ENCODE results near the gene SORCS1. TPM values are rescaled to one million over a fixed set of nuclear protein-coding genes. Genes with fewer than 3 reads are reported as not detected.

Gene SORCS1
- not detected in 2 replicates for total RNA-seq

DNA sequence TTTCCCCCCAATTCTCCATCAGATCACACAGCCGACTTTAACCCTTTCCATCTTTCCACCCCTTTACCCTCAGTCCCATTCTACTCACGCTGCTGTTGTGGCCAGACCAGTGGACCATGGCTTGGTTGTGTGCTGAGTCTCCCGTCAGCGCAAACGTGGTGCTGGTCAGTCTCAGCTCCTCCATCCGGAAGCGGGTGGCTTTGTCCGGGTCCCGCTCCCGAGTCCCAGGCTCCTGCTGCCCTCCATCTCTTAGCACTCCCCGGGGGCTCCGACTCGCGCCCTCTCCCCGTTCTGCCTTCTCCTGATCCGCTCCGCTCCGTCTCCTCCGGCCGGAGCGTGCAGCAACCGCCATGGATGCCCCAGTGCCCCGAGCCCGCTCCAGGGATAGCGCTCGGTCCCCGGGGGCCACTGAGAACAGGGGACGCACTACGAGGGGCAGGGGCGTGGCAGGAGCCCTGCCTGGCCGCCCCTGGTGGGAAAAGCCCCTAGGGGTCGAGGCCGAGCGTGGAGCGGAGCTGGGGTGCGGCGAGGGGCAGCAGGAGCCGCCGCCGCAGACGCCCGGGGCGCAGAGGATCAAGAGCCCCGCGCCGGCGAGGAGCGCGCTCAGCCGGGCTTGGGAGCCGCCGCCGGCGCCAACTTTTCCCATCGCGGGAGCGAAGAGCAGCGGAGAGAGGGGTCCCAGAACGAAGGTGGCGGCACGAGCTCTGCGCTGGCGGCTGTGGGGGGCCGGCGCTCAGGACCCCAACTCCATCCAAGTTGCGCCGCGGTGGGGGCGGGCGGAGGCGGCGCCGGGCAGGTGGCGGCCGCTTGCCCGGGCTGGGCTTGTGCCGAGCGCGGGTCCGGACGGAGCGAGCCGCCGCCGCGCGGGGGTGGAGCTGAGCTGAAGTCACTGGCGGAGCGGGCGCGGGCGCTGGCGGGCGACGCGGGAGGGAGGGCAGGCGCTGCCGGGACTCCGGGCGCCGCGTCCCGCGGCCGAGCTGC, at the start of gene SORCS1:
TSS of gene SORCS1 (minus strand) at position 826 of the 981 bp plus-strand sequence.
- intact Hi-C loops (cut with micrococcal nuclease), result no loop called here

DNA sequence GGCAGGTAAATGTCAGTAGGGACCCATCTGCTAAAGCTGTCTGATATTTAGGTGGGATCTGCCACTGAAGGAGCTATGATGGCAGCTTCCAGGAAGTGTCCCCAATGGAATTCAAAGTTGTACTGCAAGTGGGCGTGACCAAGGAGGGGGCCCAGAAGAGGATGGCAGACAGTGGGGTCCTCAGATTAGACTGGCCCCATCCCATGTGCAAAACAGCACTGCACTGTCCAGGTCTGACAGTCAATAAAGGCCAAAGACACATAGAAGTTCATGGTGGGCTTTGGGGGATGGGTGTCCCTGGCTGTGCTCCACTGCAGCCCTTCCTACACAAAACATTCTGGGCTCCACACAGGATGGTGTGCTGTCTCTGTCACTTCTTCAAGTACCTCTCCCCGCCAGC, 49.8 kb upstream of the SORCS1 start:
- intact Hi-C loops (cut with micrococcal nuclease), result no loop called here

DNA sequence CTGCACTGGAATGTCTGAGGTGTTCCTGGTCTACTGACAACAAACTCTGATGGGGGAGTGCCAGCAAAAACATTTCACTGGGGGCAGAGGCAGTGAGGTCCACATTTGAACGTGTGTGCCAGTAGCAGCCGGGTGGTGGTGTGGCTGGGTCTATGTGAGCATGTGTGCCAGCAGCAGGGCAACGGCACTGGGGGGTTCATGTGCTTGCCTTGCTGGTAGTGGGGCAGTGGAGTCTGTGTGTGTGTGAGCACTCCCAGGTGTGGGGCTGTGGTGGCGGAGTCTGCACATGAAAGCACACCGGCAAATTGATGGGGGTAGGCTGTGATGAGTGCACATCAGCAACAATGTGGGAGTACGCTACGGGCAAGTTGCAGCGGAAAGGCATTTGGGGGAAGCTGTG, 49.4 kb upstream of the SORCS1 start:
- intact Hi-C loops (cut with micrococcal nuclease), result no loop called here

DNA sequence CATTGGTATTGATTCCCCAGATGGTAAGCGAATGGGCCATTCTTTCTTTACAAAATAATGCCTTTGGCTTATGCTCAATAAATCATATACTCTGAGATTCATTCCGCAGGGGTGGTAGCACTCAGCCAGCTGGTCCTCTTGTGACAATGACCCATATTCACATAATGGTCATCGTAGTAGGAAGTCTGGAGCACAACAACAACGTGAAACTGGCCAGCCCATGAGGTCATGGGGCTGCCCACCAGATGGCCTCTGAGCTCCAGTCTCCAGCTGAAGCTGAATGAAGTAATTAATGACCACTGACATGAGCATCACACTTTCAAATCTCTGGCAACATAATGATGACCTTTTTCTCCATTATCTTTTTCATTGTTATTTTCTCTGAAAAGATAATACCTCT, 42.3 kb upstream of the SORCS1 start:
- intact Hi-C loops (cut with micrococcal nuclease), result no loop called here

GRCh38 chr10:107169516-107169915, 5.0 kb upstream of the SORCS1 start:
- intact Hi-C loops (cut with micrococcal nuclease), result no loop called here

DNA sequence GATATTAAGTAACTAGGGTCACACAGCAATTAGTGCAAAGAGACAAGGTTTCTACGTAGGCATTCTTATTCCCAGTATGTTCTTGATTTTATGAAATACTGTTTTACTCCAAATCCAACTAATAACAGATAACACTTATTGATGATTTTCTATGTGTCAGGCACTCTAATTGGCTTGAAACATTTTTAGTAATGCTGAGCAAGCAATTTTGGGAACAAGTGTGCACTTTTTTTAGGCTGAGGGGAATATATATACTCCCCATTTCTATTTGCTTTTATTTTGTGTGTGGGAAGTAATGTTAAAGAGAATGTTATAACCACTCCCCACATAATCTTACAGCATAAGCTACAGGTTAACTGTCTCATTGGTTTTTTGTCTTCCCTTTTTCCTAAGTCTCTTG, 4.2 kb upstream of the SORCS1 start:
- intact Hi-C loops (cut with micrococcal nuclease), result no loop called here

GRCh38 chr10:107166403-107166802, 1.9 kb upstream of the SORCS1 start:
- intact Hi-C loops (cut with micrococcal nuclease), result no loop called here

GRCh38 chr10:107164992-107165391, 486 bp upstream of the SORCS1 start:
- intact Hi-C loops (cut with micrococcal nuclease), result no loop called here

DNA sequence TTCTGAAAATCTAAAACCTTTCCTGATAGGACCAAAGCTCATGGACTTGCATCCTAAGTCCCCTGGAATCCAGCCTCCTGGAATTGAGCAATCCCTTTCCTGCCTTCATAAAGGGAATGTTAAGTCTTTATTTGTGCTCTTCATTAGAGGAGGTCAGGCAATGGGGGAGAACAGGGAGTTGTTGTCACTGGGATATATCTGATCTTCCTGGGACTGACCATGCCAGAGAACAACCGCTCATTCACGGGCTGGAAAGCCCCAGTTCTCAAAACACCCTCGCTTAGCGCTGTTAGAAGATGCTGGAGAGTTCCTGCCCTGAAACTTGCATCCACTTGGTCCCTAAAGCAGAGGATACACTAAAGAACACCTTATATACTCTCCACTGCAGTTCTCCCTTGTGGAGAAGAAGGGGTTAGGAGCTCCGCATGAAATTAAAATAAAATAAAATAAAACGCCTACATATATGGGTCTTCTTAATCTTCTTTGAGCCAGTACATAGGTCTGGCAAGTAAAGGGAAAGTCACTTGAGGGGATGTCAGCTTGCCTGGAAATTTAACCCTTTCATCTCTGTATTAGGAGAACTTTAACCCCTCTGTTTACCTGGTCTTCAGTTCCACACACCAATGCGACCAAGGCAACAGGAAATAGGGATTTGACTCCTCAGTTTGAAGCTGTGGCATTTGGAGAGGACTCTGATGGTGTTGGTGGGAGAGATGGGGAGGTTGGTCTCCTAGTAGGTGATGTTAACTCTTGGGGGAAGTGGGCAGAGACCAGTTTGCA, 1.2 kb downstream of the SORCS1 start:
- intact Hi-C loops (cut with micrococcal nuclease), result no loop called here

GRCh38 chr10:107160866-107161265, 3.6 kb downstream of the SORCS1 start:
- intact Hi-C loops (cut with micrococcal nuclease), result no loop called here

DNA sequence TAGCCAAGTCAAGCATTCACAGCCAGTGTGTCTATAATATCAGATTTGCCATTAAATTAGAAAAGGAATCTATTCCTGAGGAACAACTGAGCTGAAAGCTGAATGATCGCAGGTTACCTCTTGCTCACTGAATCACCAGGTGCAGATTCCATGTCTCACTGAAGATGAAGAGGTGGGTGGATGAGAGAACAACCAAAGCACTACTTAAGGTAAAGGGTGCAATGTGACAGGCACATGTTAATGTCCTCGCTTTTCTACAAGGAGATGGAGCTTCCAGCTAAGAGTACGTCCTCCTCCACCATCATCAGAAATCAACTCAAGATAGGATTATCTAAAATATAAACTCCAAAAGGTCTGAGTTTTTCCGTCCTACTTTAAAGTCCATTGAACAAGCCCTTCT, 4.6 kb downstream of the SORCS1 start:
- intact Hi-C loops (cut with micrococcal nuclease), result no loop called here

DNA sequence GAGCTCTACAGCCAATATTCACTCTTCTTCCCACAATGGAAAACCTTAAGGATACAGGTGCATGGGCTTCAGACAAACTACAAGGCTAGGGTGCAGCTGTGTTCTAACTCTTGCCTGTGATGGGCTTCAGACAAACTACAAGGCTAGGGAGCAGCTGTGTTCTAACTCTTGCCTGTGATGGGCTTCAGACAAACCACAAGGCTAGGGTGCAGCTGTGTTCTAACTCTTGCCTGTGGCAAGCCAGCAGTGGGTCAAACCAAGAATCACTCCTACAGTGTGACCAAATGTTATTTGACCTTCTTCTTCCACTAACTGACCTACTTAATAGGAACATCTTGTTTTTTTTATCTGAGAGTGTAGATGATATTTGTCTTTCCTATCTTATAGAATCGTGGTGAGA, 7.4 kb downstream of the SORCS1 start:
- intact Hi-C loops (cut with micrococcal nuclease), result no loop called here

- intact Hi-C loops (cut with micrococcal nuclease), result no loop called here
Observed at GRCh38 chr10:107152087-107152486, 12.4 kb downstream of the SORCS1 start.

- intact Hi-C loops (cut with micrococcal nuclease), result no loop called here
Observed at GRCh38 chr10:107148906-107149305, 15.6 kb downstream of the SORCS1 start.

GRCh38 chr10:107144490-107144889, 20.0 kb downstream of the SORCS1 start:
- intact Hi-C loops (cut with micrococcal nuclease), result no loop called here

- intact Hi-C loops (cut with micrococcal nuclease), result no loop called here
Observed at GRCh38 chr10:107141524-107142061, 22.9 kb downstream of the SORCS1 start.

DNA sequence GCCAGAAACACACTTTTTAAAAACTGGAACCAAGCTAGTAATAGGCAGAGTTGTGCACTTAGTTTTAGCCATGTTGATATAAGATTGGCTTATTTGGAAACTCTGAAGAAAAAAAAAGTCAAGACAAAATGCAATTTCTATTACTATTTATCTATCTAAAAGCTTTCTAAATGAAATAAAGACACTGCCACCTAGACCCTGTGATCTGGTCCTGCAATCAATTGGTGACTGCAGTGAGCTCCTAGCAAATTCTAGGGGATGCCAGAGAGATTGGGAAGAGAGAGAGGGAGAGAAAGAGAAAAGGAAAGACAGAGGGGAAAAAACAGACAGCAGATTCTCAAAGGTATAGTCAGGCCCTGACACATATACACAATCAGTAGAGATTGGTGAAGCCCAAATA, 25.3 kb downstream of the SORCS1 start:
- intact Hi-C loops (cut with micrococcal nuclease), result no loop called here

GRCh38 chr10:107133656-107134055, 30.9 kb downstream of the SORCS1 start:
- intact Hi-C loops (cut with micrococcal nuclease), result no loop called here

- intact Hi-C loops (cut with micrococcal nuclease), result no loop called here
Observed at GRCh38 chr10:107129000-107129399, 35.5 kb downstream of the SORCS1 start.

DNA sequence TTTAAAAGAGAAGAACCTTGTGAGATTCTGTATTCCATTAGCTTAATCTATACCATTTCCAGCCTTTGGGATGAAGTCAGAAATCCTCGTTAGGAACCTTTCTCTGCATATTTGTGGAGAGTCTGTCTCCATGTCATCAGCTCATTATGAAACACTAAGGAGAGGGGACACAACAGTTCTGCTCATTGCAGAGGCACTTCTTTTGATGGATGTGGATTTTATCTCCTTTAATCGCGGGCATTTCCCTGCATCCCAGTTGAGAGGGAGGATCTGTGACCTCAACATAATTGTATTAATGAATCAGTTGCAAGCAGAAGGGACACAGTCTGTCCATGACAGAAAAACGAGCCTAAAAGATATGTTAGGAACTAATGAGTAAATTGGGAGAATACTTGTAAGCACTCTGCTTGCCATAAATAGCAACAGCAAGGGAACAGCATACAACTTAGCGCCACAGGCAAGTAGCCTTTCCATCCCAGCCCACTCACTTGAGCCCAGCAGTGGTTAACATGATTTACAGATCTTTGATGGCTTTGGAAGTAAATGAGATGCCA, 37.9 kb downstream of the SORCS1 start:
- intact Hi-C loops (cut with micrococcal nuclease), result no loop called here

GRCh38 chr10:107122703-107123102, 41.8 kb downstream of the SORCS1 start:
- intact Hi-C loops (cut with micrococcal nuclease), result no loop called here

DNA sequence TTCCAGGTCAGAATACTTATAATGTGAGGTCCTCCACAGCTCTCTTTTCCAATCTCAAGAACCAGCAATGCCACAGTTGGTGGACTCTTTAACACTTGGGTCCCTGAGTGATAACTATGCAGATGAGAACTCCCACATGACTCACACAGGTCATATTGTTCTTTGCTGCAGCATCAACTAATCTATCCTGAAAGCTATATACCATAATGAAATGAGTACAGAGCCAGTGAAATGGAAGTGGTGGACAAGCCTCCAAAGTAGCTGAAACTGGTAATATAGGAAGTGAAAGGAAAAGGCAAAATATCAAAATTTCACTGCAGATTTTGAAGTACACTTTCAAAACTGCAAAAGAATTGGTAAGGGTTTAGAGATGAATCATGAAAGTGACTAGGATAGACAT, 45.6 kb downstream of the SORCS1 start:
- intact Hi-C loops (cut with micrococcal nuclease), result no loop called here
